GM18519 (cell line): ENCODE data around the gene NEGR1.
"Not testable (repeated sequence)": the region's sequence is repeated elsewhere in the genome, so short reads cannot be mapped to it uniquely, and the experiment has no call there.

ENCODE experiments used
- ATAC-seq: cut with Tn5 transposase; IDR thresholded peaks from one replicate; pipeline ENCODE4 v1.9.1; 2021; ENCODE audit warnings: mild to moderate bottlenecking, moderate library complexity; ENCODE audit not compliant: unreplicated experiment, low FRiP score

The NEGR1 gene

DNA sequence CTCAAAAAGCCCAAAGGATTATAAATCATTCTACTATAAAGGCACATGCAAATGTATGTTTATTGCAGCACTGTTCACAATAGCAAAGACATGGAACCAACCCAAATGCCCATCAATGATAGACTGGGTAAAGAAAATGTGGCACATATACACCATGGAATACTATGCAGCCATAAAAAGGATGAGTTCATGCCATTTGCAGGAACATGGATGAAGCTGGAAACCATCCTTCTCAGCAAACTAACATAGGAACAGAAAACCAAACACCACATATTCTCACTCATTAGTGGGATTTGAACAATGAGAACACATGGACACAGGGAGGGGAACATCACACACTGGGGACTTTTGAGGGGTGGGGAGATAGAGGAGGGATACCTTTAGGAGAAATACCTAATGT, 46.4 kb downstream of the NEGR1 start:
- not testable (repeated sequence) for ATAC-seq

DNA sequence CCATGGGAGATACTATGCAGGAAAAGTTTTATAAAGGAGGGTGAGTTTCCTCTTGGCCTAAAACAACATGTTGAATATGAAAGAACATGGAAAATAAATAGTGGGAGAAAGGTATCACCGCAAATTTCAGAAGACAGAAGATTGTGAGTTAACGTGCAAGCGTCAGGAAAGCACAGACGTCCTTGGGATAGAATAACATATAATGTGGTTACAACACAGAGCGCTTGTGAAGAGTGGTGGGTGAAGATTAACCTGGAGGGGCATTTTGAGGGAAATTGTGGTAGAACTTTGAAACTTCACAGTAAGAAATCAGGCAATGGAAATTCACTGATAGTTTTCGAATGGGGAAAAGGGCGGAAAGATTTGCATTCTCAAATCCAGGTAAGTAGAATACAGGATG, 47.3 kb downstream of the NEGR1 start:
- ATAC-seq, result no peak

DNA sequence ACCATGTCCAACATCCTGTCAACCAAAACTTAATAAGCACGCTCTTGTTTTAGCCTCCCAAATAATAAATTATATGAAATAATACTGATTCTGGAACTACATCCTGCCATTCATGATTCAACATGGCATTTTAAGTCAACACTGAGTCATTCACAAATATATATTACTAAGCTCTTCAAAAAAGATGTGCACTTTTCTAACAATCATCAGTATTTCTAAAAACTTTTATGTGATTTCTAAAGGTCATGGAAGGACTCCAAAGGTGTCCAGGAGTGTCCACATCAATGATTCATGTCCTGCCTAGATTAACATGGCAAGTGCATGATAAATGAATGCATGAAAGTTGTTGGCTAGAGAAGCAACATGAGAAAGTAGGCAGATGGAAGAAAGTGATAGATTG, 51.6 kb downstream of the NEGR1 start:
- no peak for ATAC-seq

- ATAC-seq, result no peak
Observed at GRCh38 chr1:72229893-72230292, 52.4 kb downstream of the NEGR1 start.

DNA sequence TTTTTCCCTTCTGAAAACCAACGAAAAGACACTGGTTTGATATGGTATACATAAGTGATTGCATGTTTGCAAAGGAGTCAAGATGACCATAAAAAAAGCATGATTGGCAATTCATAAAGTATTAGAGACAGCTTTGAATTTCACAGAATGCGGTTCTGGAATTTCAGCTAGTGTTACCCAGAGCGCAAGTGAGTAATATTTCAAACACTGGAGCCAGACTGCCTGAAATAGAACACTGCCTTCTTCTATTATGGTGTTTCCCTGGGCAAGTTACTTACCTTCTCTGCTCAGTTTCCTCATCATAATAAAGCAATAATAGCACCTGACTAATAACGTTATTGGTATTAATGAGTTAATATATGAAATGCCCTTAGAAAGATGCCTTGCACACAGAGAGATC, 54.7 kb downstream of the NEGR1 start:
- ATAC-seq, result no peak

DNA sequence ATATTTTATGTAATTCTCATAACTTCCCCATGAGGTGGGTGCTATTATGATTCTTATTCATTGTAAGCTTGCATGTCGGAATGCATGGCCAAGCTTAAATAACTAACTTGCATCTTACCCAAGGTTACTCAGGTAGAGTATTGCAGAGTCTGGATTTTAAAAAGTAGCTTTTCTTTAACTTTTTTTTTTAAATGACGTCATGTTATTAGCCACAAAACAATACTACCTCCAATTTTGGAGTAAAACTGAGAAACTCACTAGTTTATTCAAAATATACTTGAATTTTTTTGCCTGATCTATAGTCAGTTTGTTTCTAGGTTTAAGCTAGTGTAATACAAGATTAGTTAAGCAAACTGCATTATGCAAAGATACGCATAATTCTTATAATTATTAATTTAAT, 57.8 kb downstream of the NEGR1 start:
- ATAC-seq, result no peak

DNA sequence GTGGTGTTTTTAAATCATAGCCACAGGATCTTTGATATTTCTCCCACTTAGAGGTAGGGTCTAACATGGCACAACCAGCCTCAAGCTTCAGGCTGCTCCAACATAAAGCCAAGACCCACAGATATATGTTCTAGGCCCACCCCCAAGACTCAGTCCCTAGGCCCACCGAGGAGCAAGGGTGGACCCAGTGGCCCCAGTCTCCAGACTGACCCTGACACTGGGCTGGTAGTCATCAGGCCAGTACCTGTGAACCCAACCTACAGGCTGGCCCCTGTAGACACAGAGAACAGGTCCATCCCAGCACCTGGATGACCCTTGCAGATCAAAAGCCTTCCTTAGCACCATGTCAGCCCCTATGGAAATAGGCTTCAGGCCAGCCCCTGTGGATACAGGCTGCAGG, 60.5 kb downstream of the NEGR1 start:
- no peak for ATAC-seq

DNA sequence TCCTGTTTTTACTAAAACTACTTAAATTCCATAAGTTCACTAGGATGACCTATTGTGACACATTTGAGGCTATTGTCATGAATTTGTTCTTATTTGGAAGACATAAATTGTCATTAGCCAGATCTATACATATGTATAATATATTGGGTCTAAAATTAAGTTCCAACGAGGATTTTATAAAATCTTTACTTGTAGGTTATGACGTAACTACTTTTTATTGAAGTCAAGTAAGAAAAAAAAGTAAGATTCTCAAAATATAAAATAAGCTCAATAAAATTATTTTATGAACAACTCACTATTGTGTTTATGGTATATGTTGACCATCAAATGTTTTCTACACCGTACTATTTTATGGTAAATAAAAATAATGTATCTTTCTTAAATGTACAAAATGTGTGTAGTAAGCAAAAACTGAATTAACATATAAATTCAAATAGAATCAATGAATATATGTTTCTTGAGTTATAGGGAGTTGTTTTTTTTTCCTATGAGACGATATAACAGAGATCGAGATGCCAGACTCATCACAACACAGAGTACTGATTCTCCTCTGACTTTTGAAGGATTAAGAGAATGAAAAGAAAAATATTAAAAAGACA, 64.1 kb downstream of the NEGR1 start:
- no peak for ATAC-seq

- ATAC-seq, result no peak
Observed at GRCh38 chr1:72207059-72207458, 75.3 kb downstream of the NEGR1 start.

DNA sequence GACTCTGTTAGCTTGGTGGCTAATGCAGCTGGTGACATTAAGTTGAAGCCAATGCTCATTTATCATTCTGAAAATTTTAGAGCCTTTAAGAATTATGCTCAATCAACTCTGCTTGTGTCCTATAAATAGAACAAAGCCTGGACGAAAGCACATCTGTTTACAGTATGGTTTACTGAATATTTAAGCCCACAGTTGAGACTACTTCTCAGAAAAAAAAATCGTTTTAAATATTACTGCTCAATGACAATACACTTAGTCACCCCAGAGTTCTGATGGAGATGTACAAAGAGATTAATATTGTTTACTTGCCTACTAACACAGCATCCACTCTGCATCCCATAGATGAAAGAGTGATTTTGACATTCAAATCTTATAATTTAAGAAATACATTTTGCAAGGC, 79.6 kb downstream of the NEGR1 start:
- ATAC-seq, result no peak

GRCh38 chr1:72197786-72198185, 84.6 kb downstream of the NEGR1 start:
- ATAC-seq, result no peak

DNA sequence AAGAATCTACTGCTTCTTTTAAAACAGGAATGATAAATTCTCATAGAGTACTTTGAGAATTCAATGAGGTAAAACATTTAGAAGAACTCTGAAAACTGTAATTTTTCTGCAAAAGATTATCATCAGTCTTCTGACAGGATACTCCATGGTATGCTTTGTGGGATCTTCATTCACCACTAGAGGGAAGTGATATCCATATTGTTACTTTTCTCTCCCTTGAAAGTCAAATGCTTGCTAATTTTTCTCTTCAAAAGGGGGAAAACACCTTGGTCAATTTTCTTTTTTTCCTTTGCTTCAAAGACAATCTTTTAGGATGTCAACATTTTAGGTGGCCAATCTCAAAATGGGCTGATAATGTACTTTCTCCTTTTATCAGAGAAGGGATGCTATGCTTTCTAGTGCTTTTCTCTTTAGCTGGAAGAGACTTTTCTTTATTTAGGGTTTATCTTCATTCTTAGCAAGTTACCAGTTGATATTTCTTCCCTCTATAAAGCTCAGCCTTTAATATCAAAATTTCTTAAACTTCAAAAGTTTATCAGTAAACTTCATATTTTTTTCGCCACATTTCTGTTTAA, 95.5 kb downstream of the NEGR1 start:
- no peak for ATAC-seq

- no peak for ATAC-seq
Observed at GRCh38 chr1:72184099-72184701, 98.1 kb downstream of the NEGR1 start.

GRCh38 chr1:72182859-72183258, 99.5 kb downstream of the NEGR1 start:
- ATAC-seq, result no peak

DNA sequence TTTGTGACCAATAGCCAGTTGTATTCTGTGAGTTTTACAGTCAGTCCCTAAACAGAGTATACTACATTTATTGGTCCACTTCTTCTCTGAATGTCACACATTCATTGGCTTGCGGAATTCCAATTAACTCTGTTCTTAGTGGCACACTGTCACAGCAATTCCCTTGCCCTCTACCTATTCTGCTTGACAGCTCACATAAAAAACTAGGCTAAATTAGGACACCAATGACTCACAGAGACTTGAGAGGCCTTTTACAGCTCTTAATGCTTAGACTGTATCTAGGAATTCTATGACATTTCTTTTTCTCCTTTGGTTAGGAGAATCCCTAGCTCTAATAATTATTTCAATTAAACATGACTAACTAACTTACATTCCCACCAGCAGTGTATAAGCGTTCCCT, 104.1 kb downstream of the NEGR1 start:
- no peak for ATAC-seq

GRCh38 chr1:72177711-72178110, 104.6 kb downstream of the NEGR1 start:
- ATAC-seq, result no peak

- ATAC-seq, result no peak
Observed at GRCh38 chr1:72170246-72170645, 112.1 kb downstream of the NEGR1 start.

- no peak for ATAC-seq
Observed at GRCh38 chr1:72166426-72166825, 115.9 kb downstream of the NEGR1 start.

DNA sequence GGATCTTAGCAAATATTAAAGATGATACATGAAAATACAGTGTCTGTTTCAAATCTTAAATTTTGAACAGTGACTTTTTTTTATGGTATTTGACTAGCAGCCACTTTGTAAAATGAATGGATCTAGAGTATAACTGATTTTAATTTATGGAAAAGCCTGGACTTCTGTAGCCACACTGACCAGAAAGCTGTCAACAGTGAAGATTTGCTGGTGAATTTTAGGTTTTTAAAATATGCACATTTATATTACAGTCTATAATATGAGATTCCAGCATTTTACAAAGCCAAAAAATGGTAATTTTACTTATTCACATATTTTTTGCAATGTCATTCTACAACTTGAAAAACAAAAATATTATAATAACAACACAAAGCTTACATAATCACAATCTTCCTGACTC, 131.8 kb downstream of the NEGR1 start:
- ATAC-seq, result no peak

DNA sequence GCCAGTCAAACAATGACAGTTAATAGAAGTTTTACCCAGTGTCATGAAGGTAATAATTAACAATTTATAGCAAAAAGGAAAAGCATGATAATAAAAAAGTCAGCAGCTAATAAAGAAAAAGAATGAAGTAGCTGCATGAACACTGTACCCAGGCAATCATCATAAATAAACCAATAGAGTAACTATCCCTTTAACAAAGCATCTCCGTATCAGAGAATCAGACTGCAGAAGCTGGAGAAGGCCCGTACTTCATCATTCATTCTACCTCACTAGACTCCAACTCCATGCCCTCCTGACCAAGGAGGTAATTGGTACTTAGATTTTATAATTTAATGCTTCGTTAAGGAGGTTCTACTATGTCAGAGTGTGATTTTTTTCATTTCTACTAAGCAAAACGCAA, 140.5 kb downstream of the NEGR1 start:
- ATAC-seq, result no peak

DNA sequence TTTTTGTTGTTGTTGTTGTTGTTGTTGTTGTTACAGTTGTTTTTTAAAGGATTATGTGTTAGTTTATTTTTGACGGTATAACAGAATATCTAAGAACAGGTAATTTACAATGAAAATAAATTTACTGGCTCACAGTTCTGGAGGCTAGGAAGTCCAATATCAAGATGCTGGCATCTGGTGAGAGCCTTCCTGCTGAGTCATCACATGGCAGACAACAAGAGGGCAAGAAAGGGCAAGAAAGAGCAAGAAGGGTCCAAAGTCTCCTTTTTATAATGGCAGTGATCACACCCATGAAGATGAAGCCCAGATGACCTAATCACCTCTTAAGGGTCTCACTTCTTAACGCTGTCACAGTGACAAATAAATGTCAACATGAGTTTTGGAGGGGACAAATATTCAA, 142.1 kb downstream of the NEGR1 start:
- no peak for ATAC-seq

- ATAC-seq, result no peak
Observed at GRCh38 chr1:72137656-72138055, 144.7 kb downstream of the NEGR1 start.
